Spleen (tissue), 7 donors: ENCODE measurements around the gene CHRM3.

ENCODE experiments used
- POLR2AphosphoS5 ChIP-seq, 3 donors: sonication (generic); formaldehyde crosslinking; IDR thresholded peaks; one replicate each; pipeline ENCODE4 v1.5.1; 2017; ENCODE audit warnings: antibody characterized with exemption in 3 of 3
- TF ChIP-seq, protein P1 (sequence below), 11 experiments: fragments of 200-600 bp in 7 of 11; fragments of 450-650 bp in 4 of 11; sonication (generic) in 4 of 11; IDR thresholded peaks in 8 of 11; conservative IDR thresholded peaks in 3 of 11; 1 replicate in 7 of 11; 2 replicates in 4 of 11; pipeline versions ENCODE4 v1.4.0 to v1.8.0; 2016 to 2021; ENCODE audit warnings: antibody characterized with exemption in 11 of 11, inconsistent platforms in 4 of 11, mild to moderate bottlenecking in 1 of 11
- donor health status: DM: no; HTN: no; CAD: no; lungs with moderate emphysema.
- donor health status: DM: no; HTN: no; CAD: no.
- donor health status: DM: no; HTN: no; CAD: no.

GRCh38 chr1:239392271-239392670 lies 5.9 kb downstream of the CHRM3 start:
- TF ChIP-seq, protein P1, sequence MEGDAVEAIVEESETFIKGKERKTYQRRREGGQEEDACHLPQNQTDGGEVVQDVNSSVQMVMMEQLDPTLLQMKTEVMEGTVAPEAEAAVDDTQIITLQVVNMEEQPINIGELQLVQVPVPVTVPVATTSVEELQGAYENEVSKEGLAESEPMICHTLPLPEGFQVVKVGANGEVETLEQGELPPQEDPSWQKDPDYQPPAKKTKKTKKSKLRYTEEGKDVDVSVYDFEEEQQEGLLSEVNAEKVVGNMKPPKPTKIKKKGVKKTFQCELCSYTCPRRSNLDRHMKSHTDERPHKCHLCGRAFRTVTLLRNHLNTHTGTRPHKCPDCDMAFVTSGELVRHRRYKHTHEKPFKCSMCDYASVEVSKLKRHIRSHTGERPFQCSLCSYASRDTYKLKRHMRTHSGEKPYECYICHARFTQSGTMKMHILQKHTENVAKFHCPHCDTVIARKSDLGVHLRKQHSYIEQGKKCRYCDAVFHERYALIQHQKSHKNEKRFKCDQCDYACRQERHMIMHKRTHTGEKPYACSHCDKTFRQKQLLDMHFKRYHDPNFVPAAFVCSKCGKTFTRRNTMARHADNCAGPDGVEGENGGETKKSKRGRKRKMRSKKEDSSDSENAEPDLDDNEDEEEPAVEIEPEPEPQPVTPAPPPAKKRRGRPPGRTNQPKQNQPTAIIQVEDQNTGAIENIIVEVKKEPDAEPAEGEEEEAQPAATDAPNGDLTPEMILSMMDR (IDR thresholded peaks at IDR 0.05 in 8 of 11, conservative IDR thresholded peaks at IDR 0.05 in 3 of 11), result no peak
- peak in 1 of 3 donors; percentile 27 for TF ChIP-seq POLR2AphosphoS5 (IDR thresholded peaks at IDR 0.05)
